Measurements from ENCODE around the gene COL18A1. TPM values are rescaled to one million over a fixed set of nuclear protein-coding genes. Genes with fewer than 3 reads are reported as not detected.

Gene COL18A1
- total and polyA plus RNA-seq, 2 donors (not counting 1 experiment from before 2014, with no cell fraction given), result 15.6 to 24.7 TPM

GRCh38 chr21:45515241-45516061, 110.5 kb downstream of the COL18A1 start:
- intact Hi-C loops (cut with micrococcal nuclease), result no loop called here
- ChIA-PET POLR2A (no interaction called here), CTCF (no interaction called here)
- Histone ChIP-seq H2AFZ (ENCODE audit: insufficient read depth, low read depth, low read length, poor library complexity, severe bottlenecking) (no peak overlapping the region), H3K9me3 (ENCODE audit: control extremely low read depth in 1 of 3, control insufficient read depth in 2 of 3, insufficient read depth in 1 of 3, low read length in 2 of 3) (peaks cover 6 to 16% (median 11%) of the 10 kb centered on the region in 3 donors), H3K4me1 (ENCODE audit: control insufficient read depth in 2 of 2, insufficient read depth in 2 of 2, low read length in 2 of 2) (no peaks in the 10 kb centered on the region), H3K27ac (ENCODE audit: low read length in 2 of 2) (no peak overlapping the region), H3K36me3 (replicated peaks in 1 of 2; ENCODE audit: control extremely low read depth in 1 of 2, control insufficient read depth in 1 of 2, extremely low read depth in 1 of 2, insufficient read depth in 2 of 2, low read length in 1 of 2) (peaks cover 3 to 5% of the 10 kb centered on the region in 2 experiments), H4K20me1 (ENCODE audit: control insufficient read depth, insufficient read depth, low read length, poor library complexity, severe bottlenecking) (no peaks in the 10 kb centered on the region), H3K4me3 (ENCODE audit: control extremely low read depth in 1 of 5, extremely low read depth in 1 of 5, insufficient read depth in 1 of 5, low read depth in 2 of 5, low read length in 4 of 5) (no peak overlapping the region), H3K27me3 (replicated peaks in 1 of 4; ENCODE audit: control extremely low read depth in 1 of 4, control insufficient read depth in 3 of 4, insufficient read depth in 4 of 4, low read length in 3 of 4) (no peaks in the 10 kb centered on the region), H3K79me2 (ENCODE audit: control insufficient read depth, insufficient read depth, low read length) (no peaks in the 10 kb centered on the region), H3K4me2 (replicated peaks; ENCODE audit: low read depth, low read length, poor library complexity, severe bottlenecking) (no peak overlapping the region), H3K9ac (ENCODE audit: low read length) (no peak overlapping the region)
- no peak overlapping the region for H3K4me3 Mint-ChIP-seq
- DNase-seq, result no peak
- no peak for ATAC-seq (ENCODE audit: low read depth)
- TF ChIP-seq EZH2 (IDR thresholded peaks at IDR 0.05; ENCODE audit: borderline replicate concordance, insufficient read depth, low read depth, low read length, poor library complexity, severe bottlenecking) (no peak), CTCF (IDR thresholded peaks at IDR 0.05) (no peak)
- 97% methylated on average over 31 of the region's 31 CpGs for WGBS (ENCODE audit: insufficient coverage)
- H3K27me3 Mint-ChIP-seq, result no peaks in the 10 kb centered on the region
- H3K9me3 Mint-ChIP-seq (ENCODE audit: insufficient read depth), result peaks cover 12% of the 10 kb centered on the region
- H3K4me1 Mint-ChIP-seq, result no peaks in the 10 kb centered on the region
- no peak overlapping the region for H3K27ac Mint-ChIP-seq

GRCh38 chr21:45516071-45516670, 111.2 kb downstream of the COL18A1 start:
- ATAC-seq (ENCODE audit: low read depth), result no peak
- H3K4me1 Mint-ChIP-seq, result no peaks in the 10 kb centered on the region
- Histone ChIP-seq H3K4me2 (replicated peaks; ENCODE audit: low read depth, low read length, poor library complexity, severe bottlenecking) (no peak overlapping the region), H3K27me3 (replicated peaks in 1 of 4; ENCODE audit: control extremely low read depth in 1 of 4, control insufficient read depth in 3 of 4, insufficient read depth in 4 of 4, low read length in 3 of 4) (no peaks in the 10 kb centered on the region), H4K20me1 (ENCODE audit: control insufficient read depth, insufficient read depth, low read length, poor library complexity, severe bottlenecking) (no peaks in the 10 kb centered on the region), H3K4me1 (ENCODE audit: control insufficient read depth in 2 of 2, insufficient read depth in 2 of 2, low read length in 2 of 2) (no peaks in the 10 kb centered on the region), H3K79me2 (ENCODE audit: control insufficient read depth, insufficient read depth, low read length) (no peaks in the 10 kb centered on the region), H3K36me3 (replicated peaks in 1 of 2; ENCODE audit: control extremely low read depth in 1 of 2, control insufficient read depth in 1 of 2, extremely low read depth in 1 of 2, insufficient read depth in 2 of 2, low read length in 1 of 2) (peaks cover 3 to 5% of the 10 kb centered on the region in 2 experiments), H3K27ac (ENCODE audit: low read length in 2 of 2) (no peak overlapping the region), H3K9me3 (ENCODE audit: control extremely low read depth in 1 of 3, control insufficient read depth in 2 of 3, insufficient read depth in 1 of 3, low read length in 2 of 3) (peaks cover 8 to 18% (median 17%) of the 10 kb centered on the region in 3 donors), H2AFZ (ENCODE audit: insufficient read depth, low read depth, low read length, poor library complexity, severe bottlenecking) (no peak overlapping the region), H3K9ac (ENCODE audit: low read length) (no peak overlapping the region), H3K4me3 (ENCODE audit: control extremely low read depth in 1 of 5, extremely low read depth in 1 of 5, insufficient read depth in 1 of 5, low read depth in 2 of 5, low read length in 4 of 5) (no peak overlapping the region)
- ChIA-PET POLR2A (no interaction called here), CTCF (interaction anchor here (1.3 kb wide), 1 partner anchor 63 kb away, joined by 3 read pairs; no protein-coding TSS in a partner anchor)
- H3K27me3 Mint-ChIP-seq, result no peaks in the 10 kb centered on the region
- no peak for DNase-seq
- no peak overlapping the region for H3K27ac Mint-ChIP-seq
- TF ChIP-seq EZH2 (IDR thresholded peaks at IDR 0.05; ENCODE audit: borderline replicate concordance, insufficient read depth, low read depth, low read length, poor library complexity, severe bottlenecking) (no peak), CTCF (IDR thresholded peaks at IDR 0.05) (no peak)
- peaks cover 12% of the 10 kb centered on the region for H3K9me3 Mint-ChIP-seq (ENCODE audit: insufficient read depth)
- H3K4me3 Mint-ChIP-seq, result no peak overlapping the region
- WGBS (ENCODE audit: insufficient coverage), result 97% methylated on average over 21 of the region's 21 CpGs
- intact Hi-C loops (cut with micrococcal nuclease), result no loop called here
